Trophoblast cell (in vitro differentiated cells and primary cell): ENCODE data around the gene FXYD6.

Source experiments
- DNase-seq, 2 donors: peaks; one replicate each; pipeline ENCODE4 v3.0.0-alpha.2; 2016
- H2AFZ ChIP-seq: 2 replicates; pipeline ENCODE4 v1.6.1; 2013; ENCODE audit warnings: low read length, moderate library complexity, mild to moderate bottlenecking; ENCODE audit not compliant: insufficient read depth, poor library complexity
- H2AK5ac ChIP-seq: 2 replicates; pipeline ENCODE4 v1.6.1; 2013; ENCODE audit warnings: mild to moderate bottlenecking, low read length
- H2BK120ac ChIP-seq: 2 replicates; pipeline ENCODE4 v1.6.1; 2013; ENCODE audit warnings: low read length, mild to moderate bottlenecking, moderate library complexity; ENCODE audit not compliant: insufficient read depth, poor library complexity
- H2BK12ac ChIP-seq: 2 replicates; pipeline ENCODE4 v1.6.1; 2013; ENCODE audit warnings: mild to moderate bottlenecking, low read length, moderate library complexity
- H2BK5ac ChIP-seq: 2 replicates; pipeline ENCODE4 v1.6.1; 2013; ENCODE audit warnings: low read length, low read depth, moderate library complexity, mild to moderate bottlenecking; ENCODE audit not compliant: poor library complexity
- H3K14ac ChIP-seq: 2 replicates; pipeline ENCODE4 v1.6.1; 2013; ENCODE audit warnings: mild to moderate bottlenecking, low read length
- H3K18ac ChIP-seq: 2 replicates; pipeline ENCODE4 v1.6.1; 2013; ENCODE audit warnings: mild to moderate bottlenecking, low read length
- H3K23ac ChIP-seq: 2 replicates; pipeline ENCODE4 v1.6.1; 2013; ENCODE audit warnings: low read length
- H3K27ac ChIP-seq: 2 replicates; pipeline ENCODE4 v1.5.1; 2013; ENCODE audit warnings: low read depth, mild to moderate bottlenecking, inconsistent platforms, low read length, moderate library complexity
- H3K27me3 ChIP-seq: 2 replicates; pipeline ENCODE4 v1.6.1; 2013; ENCODE audit warnings: inconsistent platforms, mild to moderate bottlenecking, low read length, moderate library complexity; ENCODE audit not compliant: insufficient read depth
- H3K36me3 ChIP-seq, 2 experiments: 1 replicate in 1 of 2; 2 replicates in 1 of 2; pipeline ENCODE4 v1.6.1; 2013; ENCODE audit warnings: low read length in 2 of 2, mild to moderate bottlenecking in 2 of 2, moderate library complexity in 1 of 2; ENCODE audit not compliant: insufficient read depth in 2 of 2, control insufficient read depth in 1 of 2
- H3K4ac ChIP-seq: 2 replicates; pipeline ENCODE4 v1.6.1; 2013; ENCODE audit warnings: low read depth, mild to moderate bottlenecking, low read length, moderate library complexity
- H3K4me1 ChIP-seq, 2 experiments: 1 replicate in 1 of 2; 2 replicates in 1 of 2; pipeline ENCODE4 v1.6.1; 2013; ENCODE audit warnings: low read length in 2 of 2, mild to moderate bottlenecking in 2 of 2, moderate library complexity in 1 of 2; ENCODE audit not compliant: insufficient read depth in 2 of 2, control insufficient read depth in 1 of 2
- H3K4me2 ChIP-seq: 2 replicates; pipeline ENCODE4 v1.6.1; 2013; ENCODE audit warnings: inconsistent platforms, mild to moderate bottlenecking, low read length, moderate library complexity
- H3K4me3 ChIP-seq: 2 replicates; pipeline ENCODE4 v1.5.1; 2013; ENCODE audit warnings: mild to moderate bottlenecking, low read depth, low read length, inconsistent platforms
- H3K79me1 ChIP-seq: one replicate; pipeline ENCODE4 v1.6.1; 2013; ENCODE audit warnings: low read length
- H3K79me2 ChIP-seq: 2 replicates; pipeline ENCODE4 v1.6.1; 2013; ENCODE audit warnings: low read length, mild to moderate bottlenecking; ENCODE audit not compliant: control insufficient read depth, insufficient read depth, poor library complexity
- H3K9ac ChIP-seq: 2 replicates; pipeline ENCODE4 v1.6.1; 2013; ENCODE audit warnings: mild to moderate bottlenecking, low read length
- H3K9me3 ChIP-seq: 2 replicates; pipeline ENCODE4 v1.6.1; 2013; ENCODE audit warnings: low read depth, mild to moderate bottlenecking, control low read depth, inconsistent platforms, low read length; ENCODE audit not compliant: insufficient read depth
- H4K12ac ChIP-seq: 2 replicates; pipeline ENCODE4 v1.6.1; 2013; ENCODE audit warnings: low read depth, mild to moderate bottlenecking, low read length, moderate library complexity
- H4K8ac ChIP-seq: 2 replicates; pipeline ENCODE4 v1.6.1; 2013; ENCODE audit warnings: low read depth, mild to moderate bottlenecking, low read length, moderate library complexity
- H4K91ac ChIP-seq: one replicate; pipeline ENCODE4 v1.6.1; 2013; ENCODE audit warnings: low read depth, mild to moderate bottlenecking, low read length, moderate library complexity
- WGBS: extraction: QIAGEN DNeasy Blood & Tissue Kit; methylation state at CpG from one replicate; pipeline ENCODE4 v1.1.7; 2013; ENCODE audit warnings: missing lambda C conversion rate; ENCODE audit not compliant: insufficient read length, insufficient coverage; ENCODE audit errors: extremely low coverage; 5-methylcytosine and 5-hydroxymethylcytosine counted together

FXYD6 gene

GRCh38 chr11:117862019-117862725 lies 14.3 kb downstream of the FXYD6 start:
- Histone ChIP-seq H3K79me2 (no peaks in the 10 kb centered on the region), H2BK5ac (no peak overlapping the region), H4K91ac (no peak overlapping the region), H3K9ac (no peak overlapping the region), H4K12ac (no peak overlapping the region), H4K8ac (no peak overlapping the region), H3K27me3 (no peaks in the 10 kb centered on the region), H3K14ac (no peak overlapping the region), H3K4me2 (no peak overlapping the region), H2BK120ac (no peak overlapping the region), H3K27ac (no peak overlapping the region), H3K23ac (no peak overlapping the region), H3K9me3 (peaks cover 5% of the 10 kb centered on the region), H2AK5ac (no peak overlapping the region), H3K4ac (no peak overlapping the region), H3K79me1 (no peaks in the 10 kb centered on the region), H2BK12ac (no peak overlapping the region), H3K18ac (no peak overlapping the region), H3K4me1 (no peaks in the 10 kb centered on the region), H3K36me3 (no peaks in the 10 kb centered on the region), H3K4me3 (no peak overlapping the region), H2AFZ (no peak overlapping the region)
- DNase-seq, result no peak
- no CpG with 5 or more reads among the region's 12 CpGs for WGBS

GRCh38 chr11:117861151-117862018 lies 15.1 kb downstream of the FXYD6 start:
- H3K14ac ChIP-seq, result no peak overlapping the region
- WGBS, result no CpG with 5 or more reads among the region's 13 CpGs

GRCh38 chr11:117860139-117860538 lies 16.3 kb downstream of the FXYD6 start:
- Histone ChIP-seq H3K27me3 (no peaks in the 10 kb centered on the region), H3K27ac (no peak overlapping the region), H3K14ac (no peak overlapping the region), H3K79me1 (no peaks in the 10 kb centered on the region), H3K4me3 (no peak overlapping the region), H3K23ac (no peak overlapping the region), H3K9ac (no peak overlapping the region), H3K18ac (no peak overlapping the region), H2AK5ac (no peak overlapping the region), H3K79me2 (no peaks in the 10 kb centered on the region), H4K8ac (no peak overlapping the region), H2BK12ac (no peak overlapping the region), H3K36me3 (no peaks in the 10 kb centered on the region), H4K12ac (no peak overlapping the region), H3K9me3 (peaks cover 5% of the 10 kb centered on the region), H3K4ac (no peak overlapping the region), H2BK120ac (no peak overlapping the region), H3K4me1 (no peaks in the 10 kb centered on the region), H2AFZ (no peak overlapping the region), H4K91ac (no peak overlapping the region), H2BK5ac (no peak overlapping the region), H3K4me2 (no peak overlapping the region)
- DNase-seq, result no peak
- no CpG with 5 or more reads among the region's 6 CpGs for WGBS

More at GRCh38 chr11:117861151-117862018, 15.1 kb downstream of the FXYD6 start:
- Histone ChIP-seq H3K18ac (no peak overlapping the region), H2AFZ (no peak overlapping the region), H3K4me2 (no peak overlapping the region), H3K4me3 (no peak overlapping the region), H3K4ac (no peak overlapping the region), H4K12ac (no peak overlapping the region), H2BK120ac (no peak overlapping the region), H3K4me1 (no peaks in the 10 kb centered on the region), H3K36me3 (no peaks in the 10 kb centered on the region), H3K79me2 (no peaks in the 10 kb centered on the region), H4K91ac (no peak overlapping the region), H3K27me3 (no peaks in the 10 kb centered on the region), H2BK12ac (no peak overlapping the region), H3K9ac (no peak overlapping the region), H3K27ac (no peak overlapping the region), H3K23ac (no peak overlapping the region), H3K9me3 (peaks cover 5% of the 10 kb centered on the region), H4K8ac (no peak overlapping the region), H2BK5ac (no peak overlapping the region), H2AK5ac (no peak overlapping the region), H3K79me1 (no peaks in the 10 kb centered on the region)
- no peak for DNase-seq

DNA sequence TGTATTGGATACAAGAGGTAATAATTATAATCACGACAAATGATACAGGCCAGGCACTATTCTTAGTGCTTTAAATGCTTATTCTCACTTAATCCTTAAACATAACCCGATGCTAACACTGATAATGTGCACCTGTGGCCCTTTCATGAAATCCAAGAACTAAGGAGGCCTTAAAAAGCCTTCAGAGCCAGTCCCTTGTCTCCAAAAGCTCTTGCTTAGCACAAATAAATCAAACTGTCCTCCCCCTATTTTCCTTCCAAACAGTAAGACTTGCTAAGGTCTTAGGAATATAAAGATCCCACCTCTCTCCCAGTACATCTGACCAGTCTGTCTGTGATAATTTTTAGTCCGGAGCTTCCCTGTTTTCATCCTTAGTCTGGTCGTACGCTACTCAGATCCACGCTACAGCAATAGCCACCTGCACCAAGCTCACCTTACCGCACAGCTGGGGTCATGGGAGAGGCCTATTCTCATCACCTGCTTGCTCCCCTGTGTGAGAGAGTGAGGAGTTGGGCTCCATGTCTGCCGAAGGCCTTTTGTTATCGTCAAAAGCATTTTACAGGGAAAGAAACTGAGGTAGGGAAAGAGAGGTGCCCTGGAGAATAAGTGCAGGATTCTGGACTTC lies 16.9 kb downstream of the FXYD6 start:
- Histone ChIP-seq H3K79me2 (no peaks in the 10 kb centered on the region), H3K27me3 (no peaks in the 10 kb centered on the region), H3K14ac (no peak overlapping the region), H2BK120ac (no peak overlapping the region), H3K4me2 (no peak overlapping the region), H3K23ac (no peak overlapping the region), H3K27ac (no peak overlapping the region), H3K9ac (no peak overlapping the region), H2BK5ac (no peak overlapping the region), H4K8ac (no peak overlapping the region), H2BK12ac (no peak overlapping the region), H3K18ac (no peak overlapping the region), H4K12ac (no peak overlapping the region), H3K4me1 (no peaks in the 10 kb centered on the region), H4K91ac (no peak overlapping the region), H3K36me3 (no peaks in the 10 kb centered on the region), H3K79me1 (no peaks in the 10 kb centered on the region), H3K4ac (no peak overlapping the region), H2AK5ac (no peak overlapping the region), H3K9me3 (peaks cover 5% of the 10 kb centered on the region), H3K4me3 (no peak overlapping the region), H2AFZ (no peak overlapping the region)
- DNase-seq, result no peak
- WGBS, result no CpG with 5 or more reads among the region's 9 CpGs
